Upper lobe of right lung (tissue), 1 donor: ENCODE results near the gene RHOT2. TPM values are rescaled to one million over a fixed set of nuclear protein-coding genes. Genes with fewer than 3 reads are reported as not detected.

Source experiments
- ATAC-seq: fragments of 200-7000 bp; cut with Tn5 transposase; one replicate; pipeline ENCODE4 v1.9.1; 2020; ENCODE audit warnings: mild to moderate bottlenecking, moderate library complexity
- DNase-seq: peaks from one replicate; pipeline ENCODE4 v3.0.0-alpha.2; 2020
- H3K27ac ChIP-seq: fragments of 200-600 bp; one replicate; pipeline ENCODE4 v1.8.0; 2022
- H3K27me3 ChIP-seq: fragments of 200-600 bp; one replicate; pipeline ENCODE4 v1.8.0; 2022; ENCODE audit warnings: mild to moderate bottlenecking
- H3K36me3 ChIP-seq: fragments of 200-600 bp; one replicate; pipeline ENCODE4 v1.8.0; 2022
- H3K4me1 ChIP-seq: fragments of 200-600 bp; one replicate; pipeline ENCODE4 v1.8.0; 2022
- H3K4me3 ChIP-seq: fragments of 200-600 bp; one replicate; pipeline ENCODE4 v1.8.0; 2022; ENCODE audit warnings: mild to moderate bottlenecking
- H3K9me3 ChIP-seq: fragments of 200-600 bp; one replicate; pipeline ENCODE4 v1.8.0; 2022
- CTCF ChIP-seq: fragments of 200-600 bp; IDR thresholded peaks from one replicate; pipeline ENCODE4 v1.8.0; 2022; ENCODE audit warnings: antibody characterized with exemption
- intact Hi-C: fragments of 100-400 bp; cut with DNase I; formaldehyde crosslinking; loops from one replicate; pipeline ENCODE4 v1.11.0; 2022
- total RNA-seq: library from RNA; stranded (reverse); fragmentation: NEBNext Ultra II Directional; extraction: Animal tissue kit (Norgen Biotek cat#: 25700); gene quantifications from one replicate; pipeline ENCODE4 v1.2.1, GENCODE V29; 2021
- donor health status: DM: no; HTN: yes; CAD: no; lungs with severe emphysema.

The RHOT2 gene
- total RNA-seq, 1 donor from 2014 or later, result 92.5 TPM

- intact Hi-C loops, result no loop called here
- Histone ChIP-seq H3K27me3 (no peaks in the 10 kb centered on the region), H3K27ac (no peak overlapping the region), H3K36me3 (peaks cover 40% of the 10 kb centered on the region), H3K9me3 (no peaks in the 10 kb centered on the region), H3K4me3 (no peak overlapping the region), H3K4me1 (peaks cover 15% of the 10 kb centered on the region)
- no peak for TF ChIP-seq CTCF
- ATAC-seq, result no peak
- no peak for DNase-seq
These were observed 4.9 kb downstream of the RHOT2 start for GRCh38 chr16:672851-673250.

DNA sequence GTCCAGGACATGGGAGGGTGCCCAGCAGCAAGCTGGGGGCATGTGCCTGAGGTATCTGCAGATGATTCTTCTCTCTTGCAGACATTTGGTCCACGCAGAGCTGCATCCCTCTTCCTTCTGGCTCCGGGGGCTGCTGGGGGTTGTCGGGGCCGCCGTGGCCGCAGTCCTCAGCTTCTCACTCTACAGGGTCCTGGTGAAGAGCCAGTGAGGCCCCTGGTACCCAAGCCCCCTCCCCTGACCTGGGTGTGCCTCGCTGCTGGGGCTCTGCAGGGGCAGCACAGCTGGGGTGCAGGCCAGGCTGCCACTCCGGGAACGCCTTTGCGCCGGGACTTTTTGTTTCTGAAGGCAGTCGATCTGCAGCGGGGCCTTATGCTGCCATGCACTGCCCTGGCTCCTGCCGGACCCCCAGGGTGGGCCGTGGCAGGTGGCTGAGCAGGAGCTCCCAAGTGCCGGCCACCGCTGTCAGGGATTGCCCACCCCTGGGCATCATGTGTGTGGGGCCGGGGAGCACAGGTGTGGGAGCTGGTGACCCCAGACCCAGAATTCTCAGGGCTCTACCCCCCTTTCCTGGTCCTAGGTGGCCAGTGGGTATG, 5.6 kb downstream of the RHOT2 start:
- no peak for TF ChIP-seq CTCF
- DNase-seq (no peak), ATAC-seq (no peak)
- intact Hi-C loops, result no loop called here
- Histone ChIP-seq H3K36me3 (peaks cover 40% of the 10 kb centered on the region), H3K4me3 (no peak overlapping the region), H3K4me1 (peaks cover 15% of the 10 kb centered on the region), H3K9me3 (no peaks in the 10 kb centered on the region), H3K27me3 (no peaks in the 10 kb centered on the region), H3K27ac (no peak overlapping the region)

- Histone ChIP-seq H3K27ac (no peak overlapping the region), H3K9me3 (no peaks in the 10 kb centered on the region), H3K4me1 (peaks cover 10% of the 10 kb centered on the region), H3K27me3 (no peaks in the 10 kb centered on the region), H3K36me3 (peaks cover 40% of the 10 kb centered on the region), H3K4me3 (no peak overlapping the region)
- DNase-seq (no peak), ATAC-seq (no peak)
- intact Hi-C loops, result no loop called here
- no peak for TF ChIP-seq CTCF
These were observed 6.4 kb downstream of the RHOT2 start for GRCh38 chr16:674214-674881.

GRCh38 chr16:674968-675883, 7.3 kb downstream of the RHOT2 start, which contains the start of gene RHBDL1:
Gene RHBDL1 (plus strand): TSS chr16:675671. CDS start chr16:675791, 120 bp downstream.
- Histone ChIP-seq H3K27ac (no peak within 1 kb of the TSS), H3K4me1 (peaks cover 10% of the 10 kb centered on the region)

More at GRCh38 chr16:674968-675883, 7.3 kb downstream of the RHOT2 start, which contains the start of gene RHBDL1:
- intact Hi-C loops, result no loop called here
- no peaks in the 10 kb centered on the region for H3K27me3 ChIP-seq
- H3K36me3 ChIP-seq, result peaks cover 34% of the 10 kb centered on the region
- no peaks in the 10 kb centered on the region for H3K9me3 ChIP-seq
- ATAC-seq (no peak), DNase-seq (no peak)
- H3K4me3 ChIP-seq, result peak within 1 kb of the TSS; percentile 28
- TF ChIP-seq CTCF, result no peak
